ENCODE data around the gene GPR107. TPM values are rescaled to one million over a fixed set of nuclear protein-coding genes. Genes with fewer than 3 reads are reported as not detected.
"Not testable (repeated sequence)": the region's sequence is repeated elsewhere in the genome, so short reads cannot be mapped to it uniquely, and the experiment has no call there.

Gene GPR107
- total and polyA plus RNA-seq, 2 experiments from 2014 or later: 10.6 to 25.6 TPM

DNA sequence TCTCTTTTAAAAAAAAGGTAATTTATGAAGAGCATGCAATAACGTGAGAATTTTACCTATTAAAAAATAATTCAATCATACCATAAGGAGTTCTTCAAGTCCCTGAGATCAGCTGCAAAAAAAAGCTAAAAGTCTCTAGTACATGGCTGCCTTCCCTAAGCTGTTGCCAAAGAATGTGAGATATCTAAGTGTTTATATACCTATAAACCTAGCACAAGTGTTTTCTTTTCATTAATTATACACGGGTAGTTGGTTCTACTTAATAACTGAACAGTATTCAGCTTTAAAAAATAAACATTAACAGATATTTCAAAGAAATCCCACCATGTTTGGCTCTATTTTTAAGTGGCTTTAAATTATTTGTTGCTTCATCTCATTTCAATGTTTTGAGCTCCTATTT is 36.6 kb upstream of the GPR107 start:
- no peaks in the 10 kb centered on the region for H3K9me2 ChIP-seq (replicated peaks; ENCODE audit: insufficient read depth)
- DNase-seq (ENCODE audit: low spot score): no peak
- no peak for TF ChIP-seq EZH2 (IDR thresholded peaks at IDR 0.05; ENCODE audit: borderline replicate concordance)
- TF ChIP-seq EZH2phosphoT487 (IDR thresholded peaks at IDR 0.05; ENCODE audit: low read depth, severe bottlenecking, unreplicated experiment): no peak
- TF ChIP-seq, protein P1, sequence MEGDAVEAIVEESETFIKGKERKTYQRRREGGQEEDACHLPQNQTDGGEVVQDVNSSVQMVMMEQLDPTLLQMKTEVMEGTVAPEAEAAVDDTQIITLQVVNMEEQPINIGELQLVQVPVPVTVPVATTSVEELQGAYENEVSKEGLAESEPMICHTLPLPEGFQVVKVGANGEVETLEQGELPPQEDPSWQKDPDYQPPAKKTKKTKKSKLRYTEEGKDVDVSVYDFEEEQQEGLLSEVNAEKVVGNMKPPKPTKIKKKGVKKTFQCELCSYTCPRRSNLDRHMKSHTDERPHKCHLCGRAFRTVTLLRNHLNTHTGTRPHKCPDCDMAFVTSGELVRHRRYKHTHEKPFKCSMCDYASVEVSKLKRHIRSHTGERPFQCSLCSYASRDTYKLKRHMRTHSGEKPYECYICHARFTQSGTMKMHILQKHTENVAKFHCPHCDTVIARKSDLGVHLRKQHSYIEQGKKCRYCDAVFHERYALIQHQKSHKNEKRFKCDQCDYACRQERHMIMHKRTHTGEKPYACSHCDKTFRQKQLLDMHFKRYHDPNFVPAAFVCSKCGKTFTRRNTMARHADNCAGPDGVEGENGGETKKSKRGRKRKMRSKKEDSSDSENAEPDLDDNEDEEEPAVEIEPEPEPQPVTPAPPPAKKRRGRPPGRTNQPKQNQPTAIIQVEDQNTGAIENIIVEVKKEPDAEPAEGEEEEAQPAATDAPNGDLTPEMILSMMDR (IDR thresholded peaks at IDR 0.05; ENCODE audit: poor library complexity): no peak
- no peaks in the 10 kb centered on the region for H4K20me1 ChIP-seq (ENCODE audit: insufficient read depth, poor library complexity, severe bottlenecking)
- no peak overlapping the region for H3K4me3 ChIP-seq
- no peaks in the 10 kb centered on the region for H3K27me3 ChIP-seq
- H3K9me3 ChIP-seq (ENCODE audit: low read depth): no peaks in the 10 kb centered on the region
- H3K36me3 ChIP-seq (replicated peaks; ENCODE audit: insufficient read depth, low read depth): no peaks in the 10 kb centered on the region
- no peaks in the 10 kb centered on the region for H3K4me1 ChIP-seq (ENCODE audit: insufficient read depth)
- H3K4me2 ChIP-seq: no peak overlapping the region
- no peak overlapping the region for H2AFZ ChIP-seq
- WGBS (ENCODE audit: low lambda C conversion rate, missing lambda C conversion rate): 91% methylated on average over 2 of the region's 2 CpGs
- peaks cover 80% of the 10 kb centered on the region for H3K79me2 ChIP-seq
- H3K27ac ChIP-seq: no peak overlapping the region

DNA sequence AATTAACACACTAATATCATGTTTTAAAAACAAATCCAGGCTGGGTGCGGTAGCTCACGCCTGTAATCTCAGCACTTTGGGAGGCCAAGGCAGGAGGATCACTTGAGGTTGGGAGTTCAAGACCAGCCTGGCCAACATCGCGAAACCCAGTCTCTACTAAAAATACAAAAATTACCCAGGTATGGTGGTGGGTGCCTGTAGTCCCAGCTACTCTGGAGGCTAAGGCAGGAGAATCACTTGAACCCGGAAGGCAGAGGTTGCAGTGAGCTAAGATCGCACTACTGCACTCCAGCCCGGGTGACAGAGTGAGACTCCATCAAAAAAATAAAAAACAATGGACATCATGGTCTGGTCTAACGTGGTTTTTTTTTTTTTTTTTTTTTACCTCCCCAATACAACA is 36.2 kb upstream of the GPR107 start:
- H3K4me1 ChIP-seq (ENCODE audit: insufficient read depth); H3K9me3 ChIP-seq (ENCODE audit: low read depth); DNase-seq (ENCODE audit: low spot score); H3K4me2 ChIP-seq; H3K4me3 ChIP-seq; H3K9me2 ChIP-seq (replicated peaks; ENCODE audit: insufficient read depth); H3K36me3 ChIP-seq (replicated peaks; ENCODE audit: insufficient read depth, low read depth); H4K20me1 ChIP-seq (ENCODE audit: insufficient read depth, poor library complexity, severe bottlenecking); H2AFZ ChIP-seq; H3K27me3 ChIP-seq; H3K27ac ChIP-seq: not testable (repeated sequence)
- 95% methylated on average over 8 of the region's 8 CpGs for WGBS (ENCODE audit: low lambda C conversion rate, missing lambda C conversion rate)
- peaks cover 80% of the 10 kb centered on the region for H3K79me2 ChIP-seq

DNA sequence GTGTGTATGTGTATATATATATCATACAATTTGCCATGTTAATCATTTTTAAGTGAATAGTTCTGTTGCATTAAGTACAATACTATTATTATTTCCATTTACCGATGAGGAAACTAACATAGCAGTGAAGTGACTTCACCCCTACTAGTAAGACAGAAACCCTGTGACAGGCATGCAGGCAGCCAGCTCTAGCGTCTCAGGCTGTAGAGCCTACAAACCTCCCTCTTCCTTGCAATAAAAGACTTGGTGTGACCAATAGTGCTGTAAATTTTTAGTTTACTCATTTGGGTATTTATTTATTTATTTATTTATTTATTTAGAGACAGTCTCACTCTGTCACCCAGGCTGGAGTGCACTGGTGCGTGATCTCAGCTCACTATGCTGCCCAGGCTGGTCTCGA is 35.4 kb upstream of the GPR107 start:
- Histone ChIP-seq H3K4me1 (ENCODE audit: insufficient read depth) (no peaks in the 10 kb centered on the region), H3K4me3 (no peak overlapping the region), H3K4me2 (no peak overlapping the region), H2AFZ (no peak overlapping the region), H3K27me3 (no peaks in the 10 kb centered on the region), H3K9me2 (replicated peaks; ENCODE audit: insufficient read depth) (no peaks in the 10 kb centered on the region), H3K36me3 (replicated peaks; ENCODE audit: insufficient read depth, low read depth) (no peaks in the 10 kb centered on the region), H3K9me3 (ENCODE audit: low read depth) (no peaks in the 10 kb centered on the region), H3K27ac (no peak overlapping the region), H3K79me2 (peaks cover 80% of the 10 kb centered on the region), H4K20me1 (ENCODE audit: insufficient read depth, poor library complexity, severe bottlenecking) (no peaks in the 10 kb centered on the region)
- WGBS (ENCODE audit: low lambda C conversion rate, missing lambda C conversion rate): 94% methylated on average over 4 of the region's 4 CpGs
- no peak for DNase-seq (ENCODE audit: low spot score)
- TF ChIP-seq EZH2phosphoT487 (IDR thresholded peaks at IDR 0.05; ENCODE audit: low read depth, severe bottlenecking, unreplicated experiment): no peak
- no peak for TF ChIP-seq EZH2 (IDR thresholded peaks at IDR 0.05; ENCODE audit: borderline replicate concordance)
- TF ChIP-seq, protein P1 (IDR thresholded peaks at IDR 0.05; ENCODE audit: poor library complexity): no peak

DNA sequence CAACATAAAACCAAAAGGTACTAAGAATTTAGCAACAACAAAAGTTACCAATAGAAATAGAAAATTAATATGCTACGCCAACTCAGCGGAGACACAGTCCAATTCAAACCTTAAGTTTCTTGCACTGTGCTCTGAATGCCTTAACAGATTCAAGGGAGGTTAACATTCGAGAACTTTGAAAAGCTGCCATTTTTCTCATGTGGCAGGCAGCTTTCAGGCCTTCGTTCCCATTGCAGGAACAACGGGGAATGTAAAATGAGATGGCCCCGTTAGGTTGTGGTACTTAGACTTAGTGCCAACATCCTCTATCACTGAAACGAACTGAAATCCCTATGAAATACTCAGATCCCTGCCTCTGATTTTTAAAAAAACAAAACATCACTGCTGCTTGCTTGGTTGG is 33.1 kb upstream of the GPR107 start:
- DNase-seq (ENCODE audit: low spot score): no peak
- Histone ChIP-seq H3K27ac (no peak overlapping the region), H3K79me2 (peaks cover 82% of the 10 kb centered on the region), H3K4me2 (no peak overlapping the region), H4K20me1 (ENCODE audit: insufficient read depth, poor library complexity, severe bottlenecking) (no peaks in the 10 kb centered on the region), H3K4me3 (no peak overlapping the region), H3K27me3 (no peaks in the 10 kb centered on the region), H3K36me3 (replicated peaks; ENCODE audit: insufficient read depth, low read depth) (no peaks in the 10 kb centered on the region), H3K9me2 (replicated peaks; ENCODE audit: insufficient read depth) (no peaks in the 10 kb centered on the region), H3K9me3 (ENCODE audit: low read depth) (no peaks in the 10 kb centered on the region), H2AFZ (no peak overlapping the region), H3K4me1 (ENCODE audit: insufficient read depth) (no peaks in the 10 kb centered on the region)
- WGBS (ENCODE audit: low lambda C conversion rate, missing lambda C conversion rate): 78% methylated on average over 7 of the region's 7 CpGs
- TF ChIP-seq EZH2phosphoT487 (IDR thresholded peaks at IDR 0.05; ENCODE audit: low read depth, severe bottlenecking, unreplicated experiment) (no peak), EZH2 (IDR thresholded peaks at IDR 0.05; ENCODE audit: borderline replicate concordance) (no peak)
- TF ChIP-seq, protein P1 (IDR thresholded peaks at IDR 0.05; ENCODE audit: poor library complexity): no peak

Data from hepatocyte (in vitro differentiated cells).